ENCODE data around the gene KLHL22. TPM values are rescaled to one million over a fixed set of nuclear protein-coding genes. Genes with fewer than 3 reads are reported as not detected.
"Not testable (repeated sequence)": the region's sequence is repeated elsewhere in the genome, so short reads cannot be mapped to it uniquely, and the experiment has no call there.

The KLHL22 gene
- total RNA-seq, 4 donors from 2014 or later, result 38.0 to 76.9 (median 61.0) TPM

- Histone ChIP-seq H3K36me3 (no peaks in the 10 kb centered on the region), H3K27ac (peak within 1 kb of the TSS; percentile 87 to 89 (median 87)), H3K4me3 (replicated peaks in 1 of 3) (peak within 1 kb of the TSS; percentile 72 to 96 (median 77)), H3K9me3 (no peaks in the 10 kb centered on the region), H3K27me3 (no peaks in the 10 kb centered on the region), H3K4me1 (peaks cover 30 to 42% of the 10 kb centered on the region in 2 donors)
- peak in 1 of 2 donors; percentile 74 for TF ChIP-seq POLR2A (IDR thresholded peaks at IDR 0.05)
- TF ChIP-seq CTCF (IDR thresholded peaks at IDR 0.05), result peak in 1 of 6 experiments; percentile 9
- intact Hi-C loops (cut with DNase I), result loop anchor here (5.0 kb wide), 1 partner anchor 60 kb away; no protein-coding TSS in a partner anchor
- 1 to 2% methylated on average over 28 to 37 of the region's 58 CpGs for WGBS, 2 donors
- DNase-seq, result peak; percentile 88 to 91
Observed at GRCh38 chr22:20507253-20508066, 11.9 kb upstream of the KLHL22 start, which contains the start of gene MED15. MED15 (plus strand) TSS chr22:20507610; CDS start chr22:20507679, 69 bp downstream.

GRCh38 chr22:20506543-20507252 is 11.1 kb upstream of the KLHL22 start:
- H3K27me3 ChIP-seq, result no peaks in the 10 kb centered on the region
- H3K36me3 ChIP-seq, result no peaks in the 10 kb centered on the region
- WGBS, 2 donors, result 68% methylated on average over 13 of the region's 13 CpGs
- no peak overlapping the region for H3K4me3 ChIP-seq (replicated peaks in 1 of 3)
- intact Hi-C loops (cut with DNase I), result loop anchor here (5.0 kb wide), 1 partner anchor 61 kb away; no protein-coding TSS in a partner anchor
- peaks cover 30 to 38% of the 10 kb centered on the region in 2 donors for H3K4me1 ChIP-seq
- DNase-seq, result no peak
- no peaks in the 10 kb centered on the region for H3K9me3 ChIP-seq
- H3K27ac ChIP-seq, result peak overlapping the region in 2 of 3 donors; percentile 87 to 89
- TF ChIP-seq POLR2A (IDR thresholded peaks at IDR 0.05), result no peak
- TF ChIP-seq CTCF (IDR thresholded peaks at IDR 0.05), result no peak

GRCh38 chr22:20504293-20504922 is 8.8 kb upstream of the KLHL22 start:
- H3K9me3 ChIP-seq; H3K27ac ChIP-seq; DNase-seq; H3K36me3 ChIP-seq; intact Hi-C loops (cut with DNase I); H3K27me3 ChIP-seq; H3K4me3 ChIP-seq (replicated peaks in 1 of 3): not testable (repeated sequence)
- peaks cover 11 to 18% of the 10 kb centered on the region in 2 donors for H3K4me1 ChIP-seq
- WGBS, 2 donors, result 89 to 90% methylated on average over 5 of the region's 5 CpGs

- no peak for DNase-seq
- Histone ChIP-seq H3K36me3 (peaks cover 0 to 4% of the 10 kb centered on the region in 2 donors), H3K9me3 (no peaks in the 10 kb centered on the region), H3K4me3 (replicated peaks in 1 of 3) (no peak overlapping the region), H3K4me1 (peaks cover 5 to 12% of the 10 kb centered on the region in 2 donors), H3K27me3 (no peaks in the 10 kb centered on the region), H3K27ac (no peak overlapping the region)
- 94% methylated on average over 2 of the region's 2 CpGs; no CpG with 5 or more reads in 1 of the 2 donors for WGBS, 2 donors
- intact Hi-C loops (cut with DNase I), result no loop called here
- TF ChIP-seq CTCF (IDR thresholded peaks at IDR 0.05) (no peak), POLR2A (IDR thresholded peaks at IDR 0.05) (no peak)
Observed at GRCh38 chr22:20503816-20504215, 8.2 kb upstream of the KLHL22 start.

GRCh38 chr22:20499769-20500168 is 4.2 kb upstream of the KLHL22 start:
- no peak for DNase-seq
- no peak overlapping the region for H3K27ac ChIP-seq
- intact Hi-C loops (cut with DNase I), result loop anchor here (5.0 kb wide), 2 partner anchors 73 to 77 kb away; no protein-coding TSS in a partner anchor
- no peak overlapping the region for H3K4me3 ChIP-seq (replicated peaks in 1 of 3)
- H3K36me3 ChIP-seq, result peaks cover 0 to 4% of the 10 kb centered on the region in 2 donors
- TF ChIP-seq POLR2A (IDR thresholded peaks at IDR 0.05), result no peak
- no peak for TF ChIP-seq CTCF (IDR thresholded peaks at IDR 0.05)
- WGBS, 2 donors, result 93% methylated on average over 7 of the region's 7 CpGs
- H3K4me1 ChIP-seq, result peaks cover 4 to 10% of the 10 kb centered on the region in 2 donors
- H3K9me3 ChIP-seq, result no peaks in the 10 kb centered on the region
- no peaks in the 10 kb centered on the region for H3K27me3 ChIP-seq
